HepG2 (cell line): ENCODE results near the gene SQSTM1. TPM values are rescaled to one million over a fixed set of nuclear protein-coding genes. Genes with fewer than 3 reads are reported as not detected.

ENCODE experiments used
- ARNT ChIP-seq: fragments of 450-650 bp; IDR thresholded peaks from 2 replicates; pipeline ENCODE4 v1.6.1; 2017
- FOXK2 ChIP-seq: fragments of 450-650 bp; IDR thresholded peaks from 2 replicates; pipeline ENCODE4 v1.6.1; 2016
- HNF4G ChIP-seq, 2 experiments: sonication (generic) in 1 of 2; formaldehyde crosslinking in 1 of 2; IDR thresholded peaks; 2 replicates each; pipeline versions ENCODE4 v1.4.0 to v1.6.1; 2011 to 2020; ENCODE audit warnings: borderline replicate concordance in 2 of 2, low read depth in 2 of 2, mild to moderate bottlenecking in 2 of 2, low read length in 1 of 2, missing genetic modification reagents in 1 of 2, moderate library complexity in 1 of 2
- IKZF1 ChIP-seq: fragments of 450-650 bp; IDR thresholded peaks from 2 replicates; pipeline ENCODE4 v1.7.1; 2016
- KDM6A ChIP-seq: IDR thresholded peaks from 2 replicates; pipeline ENCODE4 v1.6.1; 2016; ENCODE audit warnings: low read depth
- NFYB ChIP-seq: sonication (generic); formaldehyde crosslinking; IDR thresholded peaks from 2 replicates; pipeline ENCODE4 v1.4.0; 2020; ENCODE audit warnings: missing genetic modification reagents
- TOPORS ChIP-seq: sonication (generic); formaldehyde crosslinking; IDR thresholded peaks from 2 replicates; pipeline ENCODE4 v1.8.0; 2023; ENCODE audit warnings: mild to moderate bottlenecking, missing genetic modification reagents
- ZMYM3 ChIP-seq: sonication (generic); formaldehyde crosslinking; IDR thresholded peaks from 2 replicates; pipeline ENCODE4 v1.5.1; 2020; ENCODE audit warnings: mild to moderate bottlenecking, missing genetic modification reagents
- ZNF501 ChIP-seq: sonication (generic); formaldehyde crosslinking; IDR thresholded peaks from 2 replicates; pipeline ENCODE4 v1.5.1; 2020; ENCODE audit warnings: mild to moderate bottlenecking, moderate library complexity, missing genetic modification reagents
- ZNF772 ChIP-seq: sonication (generic); formaldehyde crosslinking; IDR thresholded peaks from 2 replicates; pipeline ENCODE4 v1.5.0; 2020; ENCODE audit warnings: mild to moderate bottlenecking, missing genetic modification reagents
- ZNF841 ChIP-seq: sonication (generic); formaldehyde crosslinking; IDR thresholded peaks from 2 replicates; pipeline ENCODE4 v1.8.1; 2023; ENCODE audit warnings: missing genetic modification reagents, borderline replicate concordance
- polyA plus RNA-seq, 8 experiments: library from polyadenylated mRNA; depleted of rRNA in 3 of 8; stranded (reverse) in 7 of 8; unstranded in 1 of 8; fragments of >200 nt; fragmentation: Illumina TruSeq in 4 of 8; extraction: Trizol in 4 of 8; gene quantifications; 2 replicates each; pipeline versions ENCODE4 v1.2.1 to v1.2.3, GENCODE V29; 2011 to 2016; ENCODE audit warnings: low read depth in 4 of 8, missing spikeins in 1 of 8, mixed read lengths in 1 of 8; ENCODE audit not compliant: insufficient read depth in 1 of 8
- total RNA-seq, 5 experiments: library from RNA; depleted of rRNA; stranded (reverse); fragments of >200 nt; fragmentation: Illumina TruSeq; extraction: Trizol; gene quantifications; 2 replicates each; pipeline ENCODE4 v1.2.3, GENCODE V29; 2016; ENCODE audit warnings: low read depth in 1 of 5
- TF ChIP-seq, protein P1 (sequence below): sonication (generic); formaldehyde crosslinking; conservative IDR thresholded peaks from 2 replicates; pipeline ENCODE4 v1.8.0; 2022; ENCODE audit warnings: low read depth, missing genetic modification reagents
- TF ChIP-seq, protein P2 (sequence below): sonication (generic); formaldehyde crosslinking; IDR thresholded peaks from 2 replicates; pipeline ENCODE4 v1.9.0; 2021; ENCODE audit warnings: missing genetic modification reagents, mild to moderate bottlenecking, borderline replicate concordance
- TF ChIP-seq, protein P3 (sequence below): sonication (generic); formaldehyde crosslinking; IDR thresholded peaks from 2 replicates; pipeline ENCODE4 v1.5.0; 2020; ENCODE audit warnings: mild to moderate bottlenecking, missing genetic modification reagents
- TF ChIP-seq, protein P4 (sequence below): sonication (generic); formaldehyde crosslinking; IDR thresholded peaks from 2 replicates; pipeline ENCODE4 v1.4.0; 2020; ENCODE audit warnings: missing genetic modification reagents
- TF ChIP-seq, protein P5 (sequence below): sonication (generic); formaldehyde crosslinking; IDR thresholded peaks from 2 replicates; pipeline ENCODE4 v1.5.0; 2020; ENCODE audit warnings: mild to moderate bottlenecking, missing genetic modification reagents, moderate library complexity
- TF ChIP-seq, protein P6 (sequence below): sonication (generic); formaldehyde crosslinking; IDR thresholded peaks from 2 replicates; pipeline ENCODE4 v1.4.0; 2020; ENCODE audit warnings: missing genetic modification reagents

SQSTM1 gene
- total and polyA plus RNA-seq, 2 of the 13 experiments (the other 11 are each of a cell fraction or from before 2014, with no cell fraction given), result 90.9 to 160 TPM

DNA sequence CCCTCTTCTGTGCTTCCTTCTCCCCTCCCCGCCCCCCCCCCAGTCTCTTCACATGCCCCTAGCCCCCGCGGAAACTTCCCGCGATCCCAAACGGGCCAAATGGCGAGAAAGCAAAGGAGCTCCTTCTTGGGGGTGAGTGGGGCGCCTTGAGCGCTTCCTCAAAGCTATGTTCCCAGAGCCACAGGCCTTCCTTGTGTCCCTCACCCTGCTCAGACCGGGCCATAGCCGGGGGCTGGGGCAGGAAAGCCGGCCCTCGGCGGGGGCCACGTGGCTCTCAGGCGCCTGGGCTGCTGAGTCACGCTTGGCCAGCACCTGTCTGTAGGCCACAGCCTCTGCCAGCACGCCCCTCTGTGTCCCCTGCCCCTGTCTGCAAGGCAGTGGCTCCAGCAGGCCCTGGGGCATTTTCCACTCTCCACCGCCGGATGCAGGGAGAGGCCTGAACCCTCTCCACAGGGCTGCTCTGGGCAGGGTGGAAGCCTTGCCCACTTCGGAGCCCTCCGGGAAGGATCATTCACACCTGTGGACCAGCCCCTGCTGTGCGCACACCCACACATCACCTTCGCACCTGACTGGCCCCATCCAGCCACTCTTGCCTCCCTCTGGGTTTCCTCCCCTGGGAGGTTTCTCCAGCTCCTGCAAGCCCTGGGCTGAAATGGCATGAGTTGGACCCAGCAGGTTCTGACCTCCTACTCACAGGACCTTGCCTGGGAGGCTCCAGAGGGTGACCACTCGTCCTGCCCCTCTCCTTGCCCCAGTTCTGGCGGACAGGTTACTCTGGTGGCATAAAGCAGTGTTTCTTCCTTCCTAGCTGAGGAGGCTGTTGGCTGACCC is 1.2 kb upstream of the SQSTM1 start (continued):
- TF ChIP-seq, protein P1, sequence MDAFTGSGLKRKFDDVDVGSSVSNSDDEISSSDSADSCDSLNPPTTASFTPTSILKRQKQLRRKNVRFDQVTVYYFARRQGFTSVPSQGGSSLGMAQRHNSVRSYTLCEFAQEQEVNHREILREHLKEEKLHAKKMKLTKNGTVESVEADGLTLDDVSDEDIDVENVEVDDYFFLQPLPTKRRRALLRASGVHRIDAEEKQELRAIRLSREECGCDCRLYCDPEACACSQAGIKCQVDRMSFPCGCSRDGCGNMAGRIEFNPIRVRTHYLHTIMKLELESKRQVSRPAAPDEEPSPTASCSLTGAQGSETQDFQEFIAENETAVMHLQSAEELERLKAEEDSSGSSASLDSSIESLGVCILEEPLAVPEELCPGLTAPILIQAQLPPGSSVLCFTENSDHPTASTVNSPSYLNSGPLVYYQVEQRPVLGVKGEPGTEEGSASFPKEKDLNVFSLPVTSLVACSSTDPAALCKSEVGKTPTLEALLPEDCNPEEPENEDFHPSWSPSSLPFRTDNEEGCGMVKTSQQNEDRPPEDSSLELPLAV (CRISPR knock-in tag), result no peak
- TF ChIP-seq, protein P2, sequence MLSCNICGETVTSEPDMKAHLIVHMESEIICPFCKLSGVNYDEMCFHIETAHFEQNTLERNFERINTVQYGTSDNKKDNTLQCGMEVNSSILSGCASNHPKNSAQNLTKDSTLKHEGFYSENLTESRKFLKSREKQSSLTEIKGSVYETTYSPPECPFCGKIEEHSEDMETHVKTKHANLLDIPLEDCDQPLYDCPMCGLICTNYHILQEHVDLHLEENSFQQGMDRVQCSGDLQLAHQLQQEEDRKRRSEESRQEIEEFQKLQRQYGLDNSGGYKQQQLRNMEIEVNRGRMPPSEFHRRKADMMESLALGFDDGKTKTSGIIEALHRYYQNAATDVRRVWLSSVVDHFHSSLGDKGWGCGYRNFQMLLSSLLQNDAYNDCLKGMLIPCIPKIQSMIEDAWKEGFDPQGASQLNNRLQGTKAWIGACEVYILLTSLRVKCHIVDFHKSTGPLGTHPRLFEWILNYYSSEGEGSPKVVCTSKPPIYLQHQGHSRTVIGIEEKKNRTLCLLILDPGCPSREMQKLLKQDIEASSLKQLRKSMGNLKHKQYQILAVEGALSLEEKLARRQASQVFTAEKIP (CRISPR knock-in tag), result no peak
- TF ChIP-seq IKZF1 (no peak), KDM6A (CRISPR knock-in tag) (no peak), NFYB (CRISPR knock-in tag) (no peak), ZNF501 (CRISPR knock-in tag) (no peak), ZNF841 (CRISPR knock-in tag) (no peak), FOXK2 (no peak), HNF4G (IDR thresholded peaks at IDR 0.05; ENCODE audit: borderline replicate concordance, low read depth, low read length) (no peak), HNF4G (CRISPR knock-in tag; IDR thresholded peaks at IDR 0.05; ENCODE audit: borderline replicate concordance, low read depth) (no peak), ZMYM3 (no peak; the same call in 1 of the 2 replicates), ZNF772 (CRISPR knock-in tag) (peak; percentile 45; the same call in 1 of the 2 replicates), TOPORS (CRISPR knock-in tag) (peak; percentile 21), ARNT (no peak)
- TF ChIP-seq, protein P3, sequence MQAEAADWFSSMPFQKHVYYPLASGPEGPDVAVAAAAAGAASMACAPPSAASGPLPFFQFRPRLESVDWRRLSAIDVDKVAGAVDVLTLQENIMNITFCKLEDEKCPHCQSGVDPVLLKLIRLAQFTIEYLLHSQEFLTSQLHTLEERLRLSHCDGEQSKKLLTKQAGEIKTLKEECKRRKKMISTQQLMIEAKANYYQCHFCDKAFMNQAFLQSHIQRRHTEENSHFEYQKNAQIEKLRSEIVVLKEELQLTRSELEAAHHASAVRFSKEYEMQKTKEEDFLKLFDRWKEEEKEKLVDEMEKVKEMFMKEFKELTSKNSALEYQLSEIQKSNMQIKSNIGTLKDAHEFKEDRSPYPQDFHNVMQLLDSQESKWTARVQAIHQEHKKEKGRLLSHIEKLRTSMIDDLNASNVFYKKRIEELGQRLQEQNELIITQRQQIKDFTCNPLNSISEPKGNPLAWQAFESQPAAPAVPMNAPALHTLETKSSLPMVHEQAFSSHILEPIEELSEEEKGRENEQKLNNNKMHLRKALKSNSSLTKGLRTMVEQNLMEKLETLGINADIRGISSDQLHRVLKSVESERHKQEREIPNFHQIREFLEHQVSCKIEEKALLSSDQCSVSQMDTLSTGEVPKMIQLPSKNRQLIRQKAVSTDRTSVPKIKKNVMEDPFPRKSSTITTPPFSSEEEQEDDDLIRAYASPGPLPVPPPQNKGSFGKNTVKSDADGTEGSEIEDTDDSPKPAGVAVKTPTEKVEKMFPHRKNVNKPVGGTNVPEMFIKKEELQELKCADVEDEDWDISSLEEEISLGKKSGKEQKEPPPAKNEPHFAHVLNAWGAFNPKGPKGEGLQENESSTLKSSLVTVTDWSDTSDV (CRISPR knock-in tag), result 0 out of 2 replicates have a peak, but pooled peaks have one; percentile 45
- TF ChIP-seq, protein P4, sequence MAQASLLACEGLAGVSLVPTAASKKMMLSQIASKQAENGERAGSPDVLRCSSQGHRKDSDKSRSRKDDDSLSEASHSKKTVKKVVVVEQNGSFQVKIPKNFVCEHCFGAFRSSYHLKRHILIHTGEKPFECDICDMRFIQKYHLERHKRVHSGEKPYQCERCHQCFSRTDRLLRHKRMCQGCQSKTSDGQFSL (CRISPR knock-in tag), result no peak
- TF ChIP-seq, protein P5, sequence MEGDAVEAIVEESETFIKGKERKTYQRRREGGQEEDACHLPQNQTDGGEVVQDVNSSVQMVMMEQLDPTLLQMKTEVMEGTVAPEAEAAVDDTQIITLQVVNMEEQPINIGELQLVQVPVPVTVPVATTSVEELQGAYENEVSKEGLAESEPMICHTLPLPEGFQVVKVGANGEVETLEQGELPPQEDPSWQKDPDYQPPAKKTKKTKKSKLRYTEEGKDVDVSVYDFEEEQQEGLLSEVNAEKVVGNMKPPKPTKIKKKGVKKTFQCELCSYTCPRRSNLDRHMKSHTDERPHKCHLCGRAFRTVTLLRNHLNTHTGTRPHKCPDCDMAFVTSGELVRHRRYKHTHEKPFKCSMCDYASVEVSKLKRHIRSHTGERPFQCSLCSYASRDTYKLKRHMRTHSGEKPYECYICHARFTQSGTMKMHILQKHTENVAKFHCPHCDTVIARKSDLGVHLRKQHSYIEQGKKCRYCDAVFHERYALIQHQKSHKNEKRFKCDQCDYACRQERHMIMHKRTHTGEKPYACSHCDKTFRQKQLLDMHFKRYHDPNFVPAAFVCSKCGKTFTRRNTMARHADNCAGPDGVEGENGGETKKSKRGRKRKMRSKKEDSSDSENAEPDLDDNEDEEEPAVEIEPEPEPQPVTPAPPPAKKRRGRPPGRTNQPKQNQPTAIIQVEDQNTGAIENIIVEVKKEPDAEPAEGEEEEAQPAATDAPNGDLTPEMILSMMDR (CRISPR knock-in tag), result peak; percentile 40
- TF ChIP-seq, protein P6, sequence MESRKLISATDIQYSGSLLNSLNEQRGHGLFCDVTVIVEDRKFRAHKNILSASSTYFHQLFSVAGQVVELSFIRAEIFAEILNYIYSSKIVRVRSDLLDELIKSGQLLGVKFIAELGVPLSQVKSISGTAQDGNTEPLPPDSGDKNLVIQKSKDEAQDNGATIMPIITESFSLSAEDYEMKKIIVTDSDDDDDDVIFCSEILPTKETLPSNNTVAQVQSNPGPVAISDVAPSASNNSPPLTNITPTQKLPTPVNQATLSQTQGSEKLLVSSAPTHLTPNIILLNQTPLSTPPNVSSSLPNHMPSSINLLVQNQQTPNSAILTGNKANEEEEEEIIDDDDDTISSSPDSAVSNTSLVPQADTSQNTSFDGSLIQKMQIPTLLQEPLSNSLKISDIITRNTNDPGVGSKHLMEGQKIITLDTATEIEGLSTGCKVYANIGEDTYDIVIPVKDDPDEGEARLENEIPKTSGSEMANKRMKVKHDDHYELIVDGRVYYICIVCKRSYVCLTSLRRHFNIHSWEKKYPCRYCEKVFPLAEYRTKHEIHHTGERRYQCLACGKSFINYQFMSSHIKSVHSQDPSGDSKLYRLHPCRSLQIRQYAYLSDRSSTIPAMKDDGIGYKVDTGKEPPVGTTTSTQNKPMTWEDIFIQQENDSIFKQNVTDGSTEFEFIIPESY (CRISPR knock-in tag), result peak; percentile 48; the same call in 1 of the 2 replicates
